SK-N-SH (cell line): Measurements from ENCODE around the gene FCRL3. TPM values are rescaled to one million over a fixed set of nuclear protein-coding genes. Genes with fewer than 3 reads are reported as not detected.

Source experiments
- CTCF ChIA-PET: fragments of 300-600, 350-600 bp; formaldehyde crosslinking; extraction: SDS; loops from one replicate; lab custom pipeline; 2021; lab: Yijun Ruan, JAX
- POLR2A ChIA-PET: fragments of 350-600 bp; sonication (Branson Sonifier 250); formaldehyde crosslinking; extraction: SDS; loops from one replicate; lab custom pipeline; 2020; ENCODE audit warnings: antibody characterized with exemption, inconsistent platforms; lab: Yijun Ruan, JAX
- DNase-seq: peaks from one replicate; pipeline ENCODE4 v3.0.0; 2012
- H2AFZ ChIP-seq: fragments of 200-600 bp; sonication (generic); 2 replicates; pipeline ENCODE4 v1.8.1; 2016; ENCODE audit warnings: antibody characterized with exemption, mild to moderate bottlenecking, low read depth
- H3F3A ChIP-seq: fragments of 200-600 bp; sonication (generic); replicated peaks from 2 replicates; pipeline ENCODE3; 2016; ENCODE audit warnings: antibody characterized with exemption, mild to moderate bottlenecking; ENCODE audit not compliant: insufficient read depth
- H3K27ac ChIP-seq, 2 experiments: fragments of 200-500 bp in 1 of 2; fragments of 200-600 bp in 1 of 2; sonication (Bioruptor generic) in 1 of 2; sonication (generic), shearing (Covaris generic) in 1 of 2; 2 replicates each; pipeline versions ENCODE4 v1.5.1 to v1.6.1; 2014 to 2016; ENCODE audit warnings: low read depth in 2 of 2, inconsistent platforms in 1 of 2, low read length in 1 of 2, mild to moderate bottlenecking in 1 of 2, mixed read lengths in 1 of 2
- H3K27me3 ChIP-seq: fragments of 200-600 bp; sonication (generic), shearing (Covaris generic); 2 replicates; pipeline ENCODE4 v1.6.1; 2016; ENCODE audit warnings: mixed run types; ENCODE audit not compliant: insufficient read depth
- H3K36me3 ChIP-seq, 2 experiments: fragments of 200-500 bp in 1 of 2; fragments of 200-600 bp in 1 of 2; sonication (Bioruptor generic) in 1 of 2; sonication (generic) in 1 of 2; replicated peaks in 1 of 2; 2 replicates each; pipeline versions ENCODE3 to v1.5.1; 2014 to 2016; ENCODE audit warnings: low read length in 1 of 2, mild to moderate bottlenecking in 1 of 2; ENCODE audit not compliant: insufficient read depth in 2 of 2, control insufficient read depth in 1 of 2
- H3K4me1 ChIP-seq, 2 experiments: fragments of 200-500 bp in 1 of 2; fragments of 200-600 bp in 1 of 2; sonication (Bioruptor generic) in 1 of 2; sonication (generic), shearing (Covaris generic) in 1 of 2; 2 replicates each; pipeline versions ENCODE4 v1.5.1 to v1.6.1; 2014 to 2016; ENCODE audit warnings: low read depth in 1 of 2, low read length in 1 of 2, mixed run types in 1 of 2; ENCODE audit not compliant: insufficient read depth in 2 of 2, control insufficient read depth in 1 of 2
- H3K4me2 ChIP-seq: fragments of 200-600 bp; sonication (generic), shearing (Covaris generic); 2 replicates; pipeline ENCODE4 v1.6.1; 2017; ENCODE audit warnings: mixed run types
- H3K4me3 ChIP-seq, 2 experiments: fragments of 200-500 bp in 1 of 2; fragments of 200-600 bp in 1 of 2; sonication (Bioruptor generic) in 1 of 2; sonication (generic), shearing (Covaris generic) in 1 of 2; 2 replicates each; pipeline versions ENCODE4 v1.5.1 to v1.8.1; 2014 to 2016; ENCODE audit warnings: low read depth in 2 of 2, inconsistent platforms in 1 of 2, low read length in 1 of 2, mild to moderate bottlenecking in 1 of 2, mixed read lengths in 1 of 2, moderate library complexity in 1 of 2
- H3K79me2 ChIP-seq: fragments of 200-600 bp; sonication (generic); 2 replicates; pipeline ENCODE4 v1.8.1; 2017; ENCODE audit warnings: mild to moderate bottlenecking; ENCODE audit not compliant: insufficient read depth
- H3K9ac ChIP-seq: fragments of 200-600 bp; sonication (generic); 2 replicates; pipeline ENCODE4 v1.6.1; 2017; ENCODE audit warnings: mixed run types
- H3K9me2 ChIP-seq: fragments of 200-600 bp; sonication (generic); 2 replicates; pipeline ENCODE4 v1.6.1; 2017; ENCODE audit warnings: mixed run types
- H3K9me3 ChIP-seq: fragments of 200-600 bp; sonication (generic); 2 replicates; pipeline ENCODE4 v1.6.1; 2017; ENCODE audit warnings: mixed run types, mild to moderate bottlenecking, moderate library complexity
- H4K20me1 ChIP-seq: fragments of 200-600 bp; sonication (generic); 2 replicates; pipeline ENCODE4 v1.6.1; 2017; ENCODE audit warnings: mild to moderate bottlenecking, mixed run types; ENCODE audit not compliant: insufficient read depth
- ELF1 ChIP-seq: IDR thresholded peaks from 2 replicates; pipeline ENCODE4 v1.4.0; 2012
- EP300 ChIP-seq, 2 experiments: IDR thresholded peaks; 2 replicates each; pipeline versions ENCODE4 v1.4.0 to v1.6.1; 2012; ENCODE audit warnings: borderline replicate concordance in 1 of 2, low read depth in 1 of 2, low read length in 1 of 2
- EZH2phosphoT487 ChIP-seq: fragments of 200-600 bp; sonication (generic); IDR thresholded peaks from 2 replicates; pipeline ENCODE4 v1.6.1; 2017; ENCODE audit warnings: low read depth, mixed run types, mild to moderate bottlenecking, antibody characterized with exemption, moderate library complexity, borderline replicate concordance
- FOSL2 ChIP-seq: IDR thresholded peaks from 2 replicates; pipeline ENCODE4 v1.4.0; 2012; ENCODE audit warnings: low read depth, mild to moderate bottlenecking, moderate library complexity, borderline replicate concordance
- FOXJ3 ChIP-seq: sonication (generic); formaldehyde crosslinking; IDR thresholded peaks from 2 replicates; pipeline ENCODE4 v1.5.1; 2020; ENCODE audit warnings: mild to moderate bottlenecking, missing genetic modification reagents
- FOXM1 ChIP-seq: IDR thresholded peaks from 2 replicates; pipeline ENCODE4 v1.4.0; 2012; ENCODE audit warnings: low read depth, mild to moderate bottlenecking
- GATA2 ChIP-seq: sonication (generic); formaldehyde crosslinking; IDR thresholded peaks from 2 replicates; pipeline ENCODE4 v1.5.0; 2020; ENCODE audit warnings: mild to moderate bottlenecking, missing genetic modification reagents
- JUND ChIP-seq: IDR thresholded peaks from 2 replicates; pipeline ENCODE4 v1.4.0; 2012
- NFIC ChIP-seq: IDR thresholded peaks from 2 replicates; pipeline ENCODE4 v1.4.0; 2012; ENCODE audit warnings: borderline replicate concordance
- NRF1 ChIP-seq: IDR thresholded peaks from 2 replicates; pipeline ENCODE4 v1.6.1; 2012; ENCODE audit warnings: low read depth, mild to moderate bottlenecking, low read length
- RCOR1 ChIP-seq: fragments of 150-350 bp; IDR thresholded peaks from 2 replicates; pipeline ENCODE4 v1.6.1; 2017; ENCODE audit warnings: antibody characterized with exemption, low read length
- REST ChIP-seq: IDR thresholded peaks from 2 replicates; pipeline ENCODE4 v1.6.1; 2012; ENCODE audit warnings: mild to moderate bottlenecking, low read depth, low read length, moderate library complexity
- RFX5 ChIP-seq: IDR thresholded peaks from 2 replicates; pipeline ENCODE4 v1.6.1; 2012; ENCODE audit warnings: mild to moderate bottlenecking, improper control_type of control experiment, low read length
- RXRA ChIP-seq: IDR thresholded peaks from 2 replicates; pipeline ENCODE4 v1.4.0; 2012; ENCODE audit warnings: low read depth, mild to moderate bottlenecking, borderline replicate concordance
- SMC3 ChIP-seq: IDR thresholded peaks from 2 replicates; pipeline ENCODE4 v1.6.1; 2012; ENCODE audit warnings: low read depth, low read length, improper control_type of control experiment
- TAF1 ChIP-seq: IDR thresholded peaks from 2 replicates; pipeline ENCODE4 v1.6.1; 2012; ENCODE audit warnings: low read depth, mild to moderate bottlenecking, low read length, moderate library complexity, borderline replicate concordance
- TCF12 ChIP-seq: IDR thresholded peaks from 2 replicates; pipeline ENCODE4 v1.4.0; 2012
- USF1 ChIP-seq: IDR thresholded peaks from 2 replicates; pipeline ENCODE4 v1.4.0; 2012; ENCODE audit warnings: low read depth, borderline replicate concordance
- YY1 ChIP-seq: IDR thresholded peaks from 2 replicates; pipeline ENCODE4 v1.4.0; 2012; ENCODE audit warnings: low read depth, mild to moderate bottlenecking
- ZBTB33 ChIP-seq: IDR thresholded peaks from 2 replicates; pipeline ENCODE4 v1.4.0; 2012; ENCODE audit warnings: low read depth, borderline replicate concordance
- WGBS: methylation state at CpG from one replicate; pipeline ENCODE4 v1.1.6; 2017; ENCODE audit warnings: low lambda C conversion rate; 5-methylcytosine and 5-hydroxymethylcytosine counted together
- polyA plus RNA-seq, 3 experiments: library from polyadenylated mRNA; depleted of rRNA; stranded (reverse); fragments of >200 nt; gene quantifications; 2 replicates each; pipeline ENCODE4 v1.2.3, GENCODE V29; 2012

FCRL3 gene
- polyA plus RNA-seq, 1 of the 3 experiments (the other 2 are of a cell fraction): not detected

- no peak overlapping the region for H3K4me2 ChIP-seq
- no peaks in the 10 kb centered on the region for H4K20me1 ChIP-seq
- H3K27me3 ChIP-seq: peaks cover 4% of the 10 kb centered on the region; the same call in 1 of the 2 replicates
- WGBS: 3% methylated on average over 4 of the region's 4 CpGs
- H3K9me3 ChIP-seq: no peaks in the 10 kb centered on the region
- no peaks in the 10 kb centered on the region for H3K36me3 ChIP-seq
- ChIA-PET POLR2A (no interaction called here), CTCF (no interaction called here)
- no peak overlapping the region for H3K4me3 ChIP-seq
- DNase-seq: no peak
- TF ChIP-seq YY1: no peak
- no peak for TF ChIP-seq EP300 (IDR thresholded peaks at IDR 0.05; ENCODE audit: borderline replicate concordance in 1 of 2, low read depth in 1 of 2, low read length in 1 of 2)
- no peaks in the 10 kb centered on the region; a peak in 1 of 4 replicates for H3K4me1 ChIP-seq
- H3K9ac ChIP-seq: no peak overlapping the region
- H3K9me2 ChIP-seq: no peaks in the 10 kb centered on the region
- no peak overlapping the region for H3K27ac ChIP-seq
- no peak overlapping the region for H2AFZ ChIP-seq
- no peaks in the 10 kb centered on the region for H3F3A ChIP-seq
- no peaks in the 10 kb centered on the region for H3K79me2 ChIP-seq
These were observed 5.2 kb downstream of the FCRL3 start for GRCh38 chr1:157695417-157695816.

- 8% methylated on average over 5 of the region's 5 CpGs for WGBS
- H3K4me2 ChIP-seq: no peak overlapping the region
- ChIA-PET POLR2A (no interaction called here), CTCF (interaction anchor here (0.5 to 2.5 kb wide), 11 partner anchors 10 to 171 kb away, joined by 3 to 30 read pairs (median 4); partner anchors contain the start of gene FCRL3)
- H2AFZ ChIP-seq: no peak overlapping the region
- no peaks in the 10 kb centered on the region; a peak in 1 of 4 replicates for H3K4me1 ChIP-seq
- H3K27ac ChIP-seq: no peak overlapping the region
- no peaks in the 10 kb centered on the region for H3K36me3 ChIP-seq
- no peaks in the 10 kb centered on the region for H3K79me2 ChIP-seq
- no peaks in the 10 kb centered on the region for H4K20me1 ChIP-seq
- H3K9me2 ChIP-seq: no peaks in the 10 kb centered on the region
- no peak overlapping the region for H3K4me3 ChIP-seq
- no peak overlapping the region for H3K9ac ChIP-seq
- no peaks in the 10 kb centered on the region for H3F3A ChIP-seq
- no peaks in the 10 kb centered on the region for H3K9me3 ChIP-seq
- H3K27me3 ChIP-seq: peaks cover 5% of the 10 kb centered on the region
- peak; percentile 42 for DNase-seq
- TF ChIP-seq EZH2phosphoT487: no peak
- no peak for TF ChIP-seq NFIC
- no peak for TF ChIP-seq NRF1
- no peak for TF ChIP-seq TCF12
- no peak for TF ChIP-seq REST
- TF ChIP-seq RXRA: no peak
- no peak for TF ChIP-seq RCOR1
- peak; percentile 41 for TF ChIP-seq SMC3
- no peak for TF ChIP-seq RFX5
- TF ChIP-seq EP300 (IDR thresholded peaks at IDR 0.05; ENCODE audit: borderline replicate concordance in 1 of 2, low read depth in 1 of 2, low read length in 1 of 2): no peak
- no peak for TF ChIP-seq JUND
- no peak for TF ChIP-seq ELF1
- TF ChIP-seq GATA2 (CRISPR knock-in tag): peak; percentile 51; the same call in 1 of the 2 replicates
- TF ChIP-seq USF1: no peak
- no peak for TF ChIP-seq FOXJ3
- TF ChIP-seq TAF1: no peak
- no peak for TF ChIP-seq FOSL2
- TF ChIP-seq FOXM1: no peak
- TF ChIP-seq ZBTB33: no peak
These were observed 9.2 kb downstream of the FCRL3 start for GRCh38 chr1:157691285-157691920.
